B cell (primary cell): ENCODE data around the gene STX8.

Source experiments
- EZH2 ChIP-seq: IDR thresholded peaks from 2 replicates; pipeline ENCODE4 v1.6.1; 2012; ENCODE audit warnings: borderline replicate concordance, low read depth, mild to moderate bottlenecking, moderate library complexity, low read length; ENCODE audit not compliant: insufficient read depth, poor library complexity, severe bottlenecking
- TF ChIP-seq, protein P1 (sequence below): fragments of 200-600 bp; IDR thresholded peaks from one replicate; pipeline ENCODE4 v1.8.0; 2022; ENCODE audit warnings: antibody characterized with exemption, mild to moderate bottlenecking

DNA sequence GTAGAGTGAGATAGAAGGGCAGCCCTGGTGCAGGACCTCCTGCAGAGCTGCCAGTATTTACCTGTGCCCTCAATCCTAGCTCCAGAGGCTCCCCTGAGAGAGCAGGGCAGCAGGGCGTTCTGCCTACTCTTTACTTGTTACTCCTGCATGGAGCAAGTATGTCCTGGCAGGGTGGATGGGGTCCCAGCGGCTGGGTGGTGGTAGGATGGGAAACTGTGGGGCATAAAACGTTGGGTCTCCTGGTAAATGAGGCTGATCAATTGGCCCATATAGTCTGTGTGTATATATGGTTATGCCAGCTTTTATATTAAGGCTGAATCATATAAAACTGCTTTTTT lies 362.3 kb downstream of the STX8 start:
- TF ChIP-seq, protein P1, sequence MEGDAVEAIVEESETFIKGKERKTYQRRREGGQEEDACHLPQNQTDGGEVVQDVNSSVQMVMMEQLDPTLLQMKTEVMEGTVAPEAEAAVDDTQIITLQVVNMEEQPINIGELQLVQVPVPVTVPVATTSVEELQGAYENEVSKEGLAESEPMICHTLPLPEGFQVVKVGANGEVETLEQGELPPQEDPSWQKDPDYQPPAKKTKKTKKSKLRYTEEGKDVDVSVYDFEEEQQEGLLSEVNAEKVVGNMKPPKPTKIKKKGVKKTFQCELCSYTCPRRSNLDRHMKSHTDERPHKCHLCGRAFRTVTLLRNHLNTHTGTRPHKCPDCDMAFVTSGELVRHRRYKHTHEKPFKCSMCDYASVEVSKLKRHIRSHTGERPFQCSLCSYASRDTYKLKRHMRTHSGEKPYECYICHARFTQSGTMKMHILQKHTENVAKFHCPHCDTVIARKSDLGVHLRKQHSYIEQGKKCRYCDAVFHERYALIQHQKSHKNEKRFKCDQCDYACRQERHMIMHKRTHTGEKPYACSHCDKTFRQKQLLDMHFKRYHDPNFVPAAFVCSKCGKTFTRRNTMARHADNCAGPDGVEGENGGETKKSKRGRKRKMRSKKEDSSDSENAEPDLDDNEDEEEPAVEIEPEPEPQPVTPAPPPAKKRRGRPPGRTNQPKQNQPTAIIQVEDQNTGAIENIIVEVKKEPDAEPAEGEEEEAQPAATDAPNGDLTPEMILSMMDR = no peak
- no peak for TF ChIP-seq EZH2
